HCT116 (cell line): ENCODE results near the gene SRGAP3. TPM values are rescaled to one million over a fixed set of nuclear protein-coding genes. Genes with fewer than 3 reads are reported as not detected.

ENCODE experiments used
- ATAC-seq: fragments of 200-7000 bp; cut with Tn5 transposase; 2 replicates; pipeline ENCODE4 v1.9.1; 2020; ENCODE audit warnings: mild to moderate bottlenecking, moderate library complexity
- BruUV-seq: library from RNA; stranded (reverse); fragments of 400-500 nt; replicated peaks from 2 replicates; lab custom pipeline; 2021; lab: Mats Ljungman, UMichigan
- CTCF ChIA-PET: fragments of 300-600 bp; sonication (Branson Sonifier 250); formaldehyde crosslinking; loops from one replicate; lab custom pipeline; 2021; ENCODE audit warnings: antibody characterized with exemption; lab: Charles Lee
- POLR2A ChIA-PET: fragments of 300-600, 350-600 bp; sonication (Branson Sonifier 250); formaldehyde crosslinking; loops from one replicate; lab custom pipeline; 2021; ENCODE audit warnings: antibody characterized with exemption; lab: Charles Lee
- RAD21 ChIA-PET, 2 experiments: fragments of 300-600 bp; sonication (Branson Sonifier 250); formaldehyde crosslinking; loops; one replicate each; lab custom pipeline; 2023; ENCODE audit warnings: low total read pairs in 2 of 2; ENCODE audit not compliant: uncharacterized antibody in 2 of 2, unreplicated experiment in 2 of 2, low non-redundant PET in 1 of 2; lab: Charles Lee
- DNase-seq: peaks from one replicate; pipeline ENCODE4 v3.0.0-alpha.2; 2010; ENCODE audit warnings: low read depth, low spot score
- H2AFZ ChIP-seq: fragments of 200-600 bp; shearing (Covaris generic), sonication (generic); 2 replicates; pipeline ENCODE4 v1.6.1; 2017; ENCODE audit warnings: low read depth, mixed run types, mixed read lengths, antibody characterized with exemption, low read length; ENCODE audit not compliant: poor library complexity, severe bottlenecking
- H3K27ac ChIP-seq: 2 replicates; pipeline ENCODE4 v1.5.1; 2012; ENCODE audit warnings: low read depth, low read length
- H3K27me3 ChIP-seq: fragments of 200-600 bp; sonication (generic); 2 replicates; pipeline ENCODE4 v1.6.1; 2016; ENCODE audit warnings: mixed run types, low read length, mixed read lengths; ENCODE audit not compliant: insufficient read depth
- H3K36me3 ChIP-seq, 2 experiments: fragments of 200-500 bp in 1 of 2; fragments of 200-600 bp in 1 of 2; sonication (Bioruptor generic) in 1 of 2; sonication (generic) in 1 of 2; 2 replicates each; pipeline versions ENCODE4 v1.5.1 to v1.6.1; 2014 to 2016; ENCODE audit warnings: low read length in 2 of 2, inconsistent platforms in 1 of 2, mixed read lengths in 1 of 2, mixed run types in 1 of 2; ENCODE audit not compliant: insufficient read depth in 2 of 2, control insufficient read depth in 1 of 2
- H3K4me1 ChIP-seq, 2 experiments: fragments of 200-600 bp in 1 of 2; sonication (generic) in 1 of 2; 2 replicates each; pipeline versions ENCODE4 v1.5.1 to v1.6.1; 2012 to 2017; ENCODE audit warnings: low read length in 2 of 2, inconsistent platforms in 1 of 2, mild to moderate bottlenecking in 1 of 2, mixed read lengths in 1 of 2, mixed run types in 1 of 2, moderate library complexity in 1 of 2; ENCODE audit not compliant: insufficient read depth in 2 of 2, control insufficient read depth in 1 of 2
- H3K4me2 ChIP-seq: fragments of 200-600 bp; sonication (generic); 2 replicates; pipeline ENCODE4 v1.6.1; 2017; ENCODE audit warnings: mixed run types, low read length, mixed read lengths
- H3K4me3 ChIP-seq, 2 experiments: fragments of 200-600 bp in 1 of 2; sonication (generic) in 1 of 2; replicated peaks in 1 of 2; 2 replicates each; pipeline ENCODE4 v1.5.1; 2011 to 2016; ENCODE audit warnings: low read length in 2 of 2, control low read depth in 1 of 2, low read depth in 1 of 2, mild to moderate bottlenecking in 1 of 2, mixed read lengths in 1 of 2, mixed run types in 1 of 2
- H3K79me2 ChIP-seq: fragments of 200-600 bp; sonication (generic); 2 replicates; pipeline ENCODE4 v1.6.1; 2017; ENCODE audit warnings: mild to moderate bottlenecking, mixed run types, low read length, moderate library complexity, mixed read lengths; ENCODE audit not compliant: insufficient read depth
- H3K9ac ChIP-seq: fragments of 200-600 bp; sonication (generic); 2 replicates; pipeline ENCODE4 v1.6.1; 2016; ENCODE audit warnings: low read length, mixed read lengths
- H3K9me2 ChIP-seq: fragments of 200-600 bp; sonication (generic), shearing (Covaris generic); 2 replicates; pipeline ENCODE4 v1.6.1; 2017; ENCODE audit warnings: mixed run types, mild to moderate bottlenecking, moderate library complexity; ENCODE audit not compliant: insufficient read depth
- H3K9me3 ChIP-seq, 2 experiments: fragments of 200-500 bp in 1 of 2; fragments of 200-600 bp in 1 of 2; sonication (Bioruptor generic) in 1 of 2; sonication (generic) in 1 of 2; 2 replicates each; pipeline ENCODE4 v1.6.1; 2014 to 2017; ENCODE audit warnings: low read length in 2 of 2, mixed read lengths in 2 of 2, inconsistent platforms in 1 of 2, low read depth in 1 of 2, mild to moderate bottlenecking in 1 of 2, mixed run types in 1 of 2, moderate library complexity in 1 of 2; ENCODE audit not compliant: control insufficient read depth in 1 of 2, insufficient read depth in 1 of 2
- H4K20me1 ChIP-seq: fragments of 200-600 bp; sonication (generic), shearing (Covaris generic); 2 replicates; pipeline ENCODE4 v1.6.1; 2017; ENCODE audit warnings: mixed run types, mild to moderate bottlenecking, moderate library complexity; ENCODE audit not compliant: insufficient read depth
- ATF3 ChIP-seq: IDR thresholded peaks from 2 replicates; pipeline ENCODE4 v1.6.1; 2012
- CBX3 ChIP-seq: IDR thresholded peaks from 2 replicates; pipeline ENCODE4 v1.6.1; 2012; ENCODE audit warnings: low read depth
- CEBPB ChIP-seq: IDR thresholded peaks from 2 replicates; pipeline ENCODE4 v1.6.1; 2012; ENCODE audit warnings: low read depth
- CTCF ChIP-seq, 3 experiments: fragments of 200-600 bp in 1 of 3; sonication (generic) in 1 of 3; IDR thresholded peaks in 2 of 3; conservative IDR thresholded peaks in 1 of 3; 2 replicates each; pipeline ENCODE4 v1.5.1; 2012 to 2017; ENCODE audit warnings: low read depth in 2 of 3, low read length in 2 of 3, antibody characterized with exemption in 1 of 3, borderline replicate concordance in 1 of 3, control low read depth in 1 of 3, mild to moderate bottlenecking in 1 of 3, mixed read lengths in 1 of 3, mixed run types in 1 of 3, moderate library complexity in 1 of 3; ENCODE audit not compliant: insufficient read depth in 1 of 3
- ELF1 ChIP-seq: IDR thresholded peaks from 2 replicates; pipeline ENCODE4 v1.6.1; 2012; ENCODE audit warnings: low read depth, borderline replicate concordance
- EZH2 ChIP-seq: fragments of 200-600 bp; sonication (generic); IDR thresholded peaks from 2 replicates; pipeline ENCODE4 v1.6.1; 2017; ENCODE audit warnings: antibody characterized with exemption, mixed run types
- EZH2phosphoT487 ChIP-seq: fragments of 200-600 bp; IDR thresholded peaks from 2 replicates; pipeline ENCODE4 v1.6.1; 2018; ENCODE audit warnings: antibody characterized with exemption, borderline replicate concordance
- FOSL1 ChIP-seq: IDR thresholded peaks from 2 replicates; pipeline ENCODE4 v1.6.1; 2012; ENCODE audit warnings: low read depth
- JUND ChIP-seq: IDR thresholded peaks from 2 replicates; pipeline ENCODE4 v1.6.1; 2012
- POLR2A ChIP-seq: IDR thresholded peaks from 2 replicates; pipeline ENCODE4 v1.7.0; 2011; ENCODE audit warnings: borderline replicate concordance; ENCODE audit not compliant: insufficient read depth, insufficient read length; ENCODE audit errors: extremely low read depth
- RAD21 ChIP-seq: IDR thresholded peaks from 2 replicates; pipeline ENCODE4 v1.6.1; 2012; ENCODE audit warnings: low read depth, mild to moderate bottlenecking
- REST ChIP-seq: IDR thresholded peaks from 2 replicates; pipeline ENCODE4 v1.6.1; 2012; ENCODE audit warnings: low read depth
- TCF7L2 ChIP-seq: IDR thresholded peaks from 2 replicates; pipeline ENCODE4 v1.7.0; 2011; ENCODE audit warnings: borderline replicate concordance, inconsistent platforms; ENCODE audit not compliant: insufficient read depth, insufficient read length; ENCODE audit errors: extremely low read depth
- ZNF274 ChIP-seq: fragments of 200-500 bp; sonication (Bioruptor generic); IDR thresholded peaks from 2 replicates; pipeline ENCODE4 v1.6.1; 2014; ENCODE audit warnings: mild to moderate bottlenecking, low read depth, low read length, inconsistent platforms
- intact Hi-C: fragments of 100-400 bp; cut with micrococcal nuclease; formaldehyde crosslinking; loops from 2 replicates; pipeline ENCODE4 v1.10.0; 2022
- total RNA-seq: library from RNA; stranded (reverse); gene quantifications from one replicate; pipeline ENCODE4 v1.2.1, GENCODE V29; 2021; ENCODE audit not compliant: unreplicated experiment
- TF ChIP-seq, protein P1 (sequence below): IDR thresholded peaks from 2 replicates; pipeline ENCODE4 v1.6.1; 2012

The SRGAP3 gene
- total RNA-seq, 1 experiment from 2014 or later = 8.3 TPM

GRCh38 chr3:9230596-9230995 lies 18.9 kb downstream of the SRGAP3 start:
- Histone ChIP-seq H3K4me3 (no peak overlapping the region), H3K27ac (no peak overlapping the region), H3K27me3 (no peaks in the 10 kb centered on the region), H3K9me2 (no peaks in the 10 kb centered on the region), H3K36me3 (no peaks in the 10 kb centered on the region), H3K4me1 (no peaks in the 10 kb centered on the region), H4K20me1 (no peaks in the 10 kb centered on the region), H3K4me2 (no peak overlapping the region), H3K79me2 (no peaks in the 10 kb centered on the region), H2AFZ (no peak overlapping the region), H3K9ac (no peak overlapping the region), H3K9me3 (no peaks in the 10 kb centered on the region)
- ChIA-PET POLR2A (no interaction called here), RAD21 (no interaction called here), CTCF (no interaction called here)
- TF ChIP-seq EZH2phosphoT487 (no peak), CTCF (IDR thresholded peaks at IDR 0.05 in 2 of 3, conservative IDR thresholded peaks at IDR 0.05 in 1 of 3; ENCODE audit: borderline replicate concordance in 1 of 3, insufficient read depth in 1 of 3, low read depth in 2 of 3, low read length in 2 of 3) (no peak), REST (no peak), ELF1 (no peak), RAD21 (no peak), ATF3 (no peak), EZH2 (no peak), CEBPB (no peak), POLR2A (no peak), JUND (no peak), ZNF274 (no peak), FOSL1 (no peak), CBX3 (no peak), TCF7L2 (no peak)
- TF ChIP-seq, protein P1, sequence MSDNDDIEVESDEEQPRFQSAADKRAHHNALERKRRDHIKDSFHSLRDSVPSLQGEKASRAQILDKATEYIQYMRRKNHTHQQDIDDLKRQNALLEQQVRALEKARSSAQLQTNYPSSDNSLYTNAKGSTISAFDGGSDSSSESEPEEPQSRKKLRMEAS = no peak
- no peak for DNase-seq
- intact Hi-C loops = no loop called here
- no peak for ATAC-seq
- no TSS peak for BruUV-seq
